SJCRH30 (cell line): Measurements from ENCODE around the gene ZNF774. TPM values are rescaled to one million over a fixed set of nuclear protein-coding genes. Genes with fewer than 3 reads are reported as not detected.

Source experiments
- DNase-seq, 2 experiments: peaks; one replicate each; pipeline ENCODE4 v3.0.0-alpha.2; 2015 to 2020
- H3K27ac ChIP-seq: fragments of 250-450 bp; sonication (Bioruptor Pico); 2 replicates; pipeline ENCODE4 v1.5.1; 2020; ENCODE audit warnings: mild to moderate bottlenecking, moderate library complexity
- H3K27me3 ChIP-seq: fragments of 250-450 bp; sonication (Bioruptor Pico); 2 replicates; pipeline ENCODE4 v1.5.1; 2020; ENCODE audit warnings: mild to moderate bottlenecking, moderate library complexity
- H3K36me3 ChIP-seq: fragments of 250-450 bp; sonication (Bioruptor Pico); 2 replicates; pipeline ENCODE4 v1.5.1; 2020; ENCODE audit warnings: mild to moderate bottlenecking, moderate library complexity
- H3K4me1 ChIP-seq: fragments of 250-450 bp; sonication (Bioruptor Pico); 2 replicates; pipeline ENCODE4 v1.5.1; 2020; ENCODE audit warnings: mild to moderate bottlenecking, moderate library complexity
- H3K4me3 ChIP-seq: fragments of 250-450 bp; sonication (Bioruptor Pico); 2 replicates; pipeline ENCODE4 v1.5.1; 2020; ENCODE audit warnings: mild to moderate bottlenecking, moderate library complexity
- H3K9me3 ChIP-seq: fragments of 250-450 bp; sonication (Bioruptor Pico); replicated peaks from 2 replicates; pipeline ENCODE4 v1.5.1; 2020; ENCODE audit warnings: mild to moderate bottlenecking, moderate library complexity
- total RNA-seq: library from RNA; depleted of rRNA; stranded (reverse); fragments of >200 nt; shearing (Covaris generic); gene quantifications from 2 replicates; pipeline ENCODE4 v1.2.3, GENCODE V29; 2014; rRNA removed

ZNF774 gene
- total RNA-seq, 1 experiment from 2014 or later: 1.8 TPM

DNA sequence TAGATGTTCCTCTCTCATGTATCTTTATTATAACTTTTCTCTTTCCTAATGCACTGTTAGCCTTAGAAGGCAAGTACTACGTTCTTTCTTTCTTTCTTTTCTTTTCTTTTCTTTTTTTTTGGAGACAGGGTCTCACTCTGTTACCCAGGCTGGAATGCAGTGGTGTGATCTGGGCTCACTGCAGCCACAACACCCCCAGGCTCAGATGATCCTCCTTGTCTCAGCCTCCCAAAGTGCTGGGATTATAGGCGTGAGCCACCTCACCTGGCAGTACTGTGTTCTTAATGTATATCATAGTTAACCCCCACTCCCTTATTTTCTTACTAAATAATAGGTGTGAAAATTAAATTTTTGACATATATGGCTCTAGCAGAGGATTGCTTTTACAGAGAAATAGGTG, 59.1 kb downstream of the ZNF774 start:
- H3K4me3 ChIP-seq: no peak overlapping the region
- no peak for DNase-seq
- peaks cover 9% of the 10 kb centered on the region; the same call in 1 of the 2 replicates for H3K9me3 ChIP-seq
- 0 out of 2 replicates have a peak, but pooled peaks cover 6% of the 10 kb centered on the region for H3K4me1 ChIP-seq
- no peaks in the 10 kb centered on the region for H3K27me3 ChIP-seq
- H3K36me3 ChIP-seq: 0 out of 2 replicates have a peak, but pooled peaks cover 4% of the 10 kb centered on the region
- H3K27ac ChIP-seq: no peak overlapping the region

Other genes with a start within 250 kb of the ZNF774 start
- 96.9 and 102 TPM in 2 replicates for gene IDH2, start 249.8 kb upstream of the ZNF774 start, total RNA-seq
- gene SEMA4B, start 151.0 kb upstream of the ZNF774 start, total RNA-seq: 2.1 and 2.2 TPM in 2 replicates
- gene CIB1, start 118.3 kb upstream of the ZNF774 start, total RNA-seq: 12.7 and 15.6 TPM in 2 replicates
- 1.8 and 2.7 TPM in 2 replicates for gene GDPGP1, start 118.1 kb upstream of the ZNF774 start, total RNA-seq
- gene TTLL13, start 102.7 kb upstream of the ZNF774 start, total RNA-seq: not detected in 2 replicates
- 88.9 and 93.4 TPM in 2 replicates for gene NGRN, start 86.6 kb upstream of the ZNF774 start, total RNA-seq
- 85.0 and 100 TPM in 2 replicates for gene IQGAP1, start 36.0 kb downstream of the ZNF774 start, total RNA-seq
- 13.4 and 15.5 TPM in 2 replicates for gene CRTC3, start 177.6 kb downstream of the ZNF774 start, total RNA-seq